HG03045 (cell line): Measurements from ENCODE around the gene TMCO1.
"Not testable (repeated sequence)": the region's sequence is repeated elsewhere in the genome, so short reads cannot be mapped to it uniquely, and the experiment has no call there.

Experiments used
- ATAC-seq: cut with Tn5 transposase; IDR thresholded peaks from one replicate; pipeline ENCODE4 v1.9.1; 2021; ENCODE audit warnings: mild to moderate bottlenecking, moderate library complexity; ENCODE audit not compliant: unreplicated experiment

Gene TMCO1

GRCh38 chr1:165768513-165769394 is at the start of gene TMCO1:
TMCO1 (minus strand) TSS chr1:165768868; CDS start chr1:165768751, 117 bp downstream.
- peak; percentile 99 for ATAC-seq

GRCh38 chr1:165816826-165817497 is 48.3 kb upstream of the TMCO1 start:
- no peak for ATAC-seq

GRCh38 chr1:165816157-165816556 is 47.5 kb upstream of the TMCO1 start:
- no peak for ATAC-seq

GRCh38 chr1:165815725-165816124 is 47.1 kb upstream of the TMCO1 start:
- ATAC-seq: no peak

GRCh38 chr1:165807613-165808012 is 38.9 kb upstream of the TMCO1 start:
- ATAC-seq: no peak

- ATAC-seq: not testable (repeated sequence)
These were observed 35.8 kb upstream of the TMCO1 start for GRCh38 chr1:165804513-165804912.

- ATAC-seq: no peak
These were observed 30.7 kb upstream of the TMCO1 start for GRCh38 chr1:165799387-165799786.

- ATAC-seq: no peak
These were observed 27.2 kb upstream of the TMCO1 start for GRCh38 chr1:165795894-165796293.

GRCh38 chr1:165793951-165794350 is 25.3 kb upstream of the TMCO1 start:
- ATAC-seq: no peak

GRCh38 chr1:165787741-165788140 is 19.1 kb upstream of the TMCO1 start:
- no peak for ATAC-seq

- not testable (repeated sequence) for ATAC-seq
These were observed 14.9 kb upstream of the TMCO1 start for GRCh38 chr1:165783519-165783918.

GRCh38 chr1:165778197-165778596 is 9.5 kb upstream of the TMCO1 start:
- not testable (repeated sequence) for ATAC-seq

GRCh38 chr1:165773324-165773965 is 4.8 kb upstream of the TMCO1 start:
- no peak for ATAC-seq

GRCh38 chr1:165772739-165773138 is 4.1 kb upstream of the TMCO1 start:
- no peak for ATAC-seq

GRCh38 chr1:165764277-165764676 is 4.4 kb downstream of the TMCO1 start:
- no peak for ATAC-seq

- no peak for ATAC-seq
These were observed 5.2 kb downstream of the TMCO1 start for GRCh38 chr1:165763442-165763841.

- ATAC-seq: no peak
These were observed 5.9 kb downstream of the TMCO1 start for GRCh38 chr1:165762725-165763124.

GRCh38 chr1:165759095-165759494 is 9.6 kb downstream of the TMCO1 start:
- no peak for ATAC-seq

GRCh38 chr1:165755393-165756010 is 13.2 kb downstream of the TMCO1 start:
- no peak for ATAC-seq

GRCh38 chr1:165753934-165754333 is 14.7 kb downstream of the TMCO1 start:
- ATAC-seq: peak; percentile 89

GRCh38 chr1:165748550-165748949 is 20.1 kb downstream of the TMCO1 start:
- no peak for ATAC-seq
